Breast epithelium (tissue), 3 donors: ENCODE measurements around the gene MTHFD2L.

Source experiments
- POLR2A ChIP-seq: fragments of 450-650 bp; IDR thresholded peaks from one replicate; pipeline ENCODE4 v1.6.1; 2016; ENCODE audit warnings: antibody characterized with exemption, mild to moderate bottlenecking, moderate library complexity
- POLR2AphosphoS5 ChIP-seq, 3 donors: sonication (generic); formaldehyde crosslinking; IDR thresholded peaks; one replicate each; pipeline ENCODE4 v1.6.1; 2017; ENCODE audit warnings: antibody characterized with exemption in 3 of 3
- TF ChIP-seq, protein P1 (sequence below), 3 donors: fragments of 450-650 bp; IDR thresholded peaks; one replicate each; pipeline ENCODE4 v1.5.1; 2016 to 2017; ENCODE audit warnings: antibody characterized with exemption in 3 of 3, mild to moderate bottlenecking in 3 of 3, moderate library complexity in 3 of 3

GRCh38 chr4:74297539-74297938, 139.6 kb downstream of the MTHFD2L start:
- TF ChIP-seq, protein P1, sequence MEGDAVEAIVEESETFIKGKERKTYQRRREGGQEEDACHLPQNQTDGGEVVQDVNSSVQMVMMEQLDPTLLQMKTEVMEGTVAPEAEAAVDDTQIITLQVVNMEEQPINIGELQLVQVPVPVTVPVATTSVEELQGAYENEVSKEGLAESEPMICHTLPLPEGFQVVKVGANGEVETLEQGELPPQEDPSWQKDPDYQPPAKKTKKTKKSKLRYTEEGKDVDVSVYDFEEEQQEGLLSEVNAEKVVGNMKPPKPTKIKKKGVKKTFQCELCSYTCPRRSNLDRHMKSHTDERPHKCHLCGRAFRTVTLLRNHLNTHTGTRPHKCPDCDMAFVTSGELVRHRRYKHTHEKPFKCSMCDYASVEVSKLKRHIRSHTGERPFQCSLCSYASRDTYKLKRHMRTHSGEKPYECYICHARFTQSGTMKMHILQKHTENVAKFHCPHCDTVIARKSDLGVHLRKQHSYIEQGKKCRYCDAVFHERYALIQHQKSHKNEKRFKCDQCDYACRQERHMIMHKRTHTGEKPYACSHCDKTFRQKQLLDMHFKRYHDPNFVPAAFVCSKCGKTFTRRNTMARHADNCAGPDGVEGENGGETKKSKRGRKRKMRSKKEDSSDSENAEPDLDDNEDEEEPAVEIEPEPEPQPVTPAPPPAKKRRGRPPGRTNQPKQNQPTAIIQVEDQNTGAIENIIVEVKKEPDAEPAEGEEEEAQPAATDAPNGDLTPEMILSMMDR (IDR thresholded peaks at IDR 0.05) = no peak
- TF ChIP-seq POLR2AphosphoS5 (IDR thresholded peaks at IDR 0.05) (no peak), POLR2A (no peak)
